SKM-1 (cell line): Measurements from ENCODE around the gene KCNQ1OT1.

Experiments
- DNase-seq: peaks from one replicate; lab custom pipeline; 2025; ENCODE audit not compliant: unreplicated experiment; lab: John Stamatoyannopoulos, UW

Gene KCNQ1OT1

GRCh38 chr11:2737226-2737590 lies 37.4 kb upstream of the KCNQ1OT1 start:
- DNase-seq = no peak

GRCh38 chr11:2736577-2737225 lies 36.9 kb upstream of the KCNQ1OT1 start:
- no peak for DNase-seq

GRCh38 chr11:2735053-2735589 lies 35.3 kb upstream of the KCNQ1OT1 start:
- DNase-seq = no peak

DNA sequence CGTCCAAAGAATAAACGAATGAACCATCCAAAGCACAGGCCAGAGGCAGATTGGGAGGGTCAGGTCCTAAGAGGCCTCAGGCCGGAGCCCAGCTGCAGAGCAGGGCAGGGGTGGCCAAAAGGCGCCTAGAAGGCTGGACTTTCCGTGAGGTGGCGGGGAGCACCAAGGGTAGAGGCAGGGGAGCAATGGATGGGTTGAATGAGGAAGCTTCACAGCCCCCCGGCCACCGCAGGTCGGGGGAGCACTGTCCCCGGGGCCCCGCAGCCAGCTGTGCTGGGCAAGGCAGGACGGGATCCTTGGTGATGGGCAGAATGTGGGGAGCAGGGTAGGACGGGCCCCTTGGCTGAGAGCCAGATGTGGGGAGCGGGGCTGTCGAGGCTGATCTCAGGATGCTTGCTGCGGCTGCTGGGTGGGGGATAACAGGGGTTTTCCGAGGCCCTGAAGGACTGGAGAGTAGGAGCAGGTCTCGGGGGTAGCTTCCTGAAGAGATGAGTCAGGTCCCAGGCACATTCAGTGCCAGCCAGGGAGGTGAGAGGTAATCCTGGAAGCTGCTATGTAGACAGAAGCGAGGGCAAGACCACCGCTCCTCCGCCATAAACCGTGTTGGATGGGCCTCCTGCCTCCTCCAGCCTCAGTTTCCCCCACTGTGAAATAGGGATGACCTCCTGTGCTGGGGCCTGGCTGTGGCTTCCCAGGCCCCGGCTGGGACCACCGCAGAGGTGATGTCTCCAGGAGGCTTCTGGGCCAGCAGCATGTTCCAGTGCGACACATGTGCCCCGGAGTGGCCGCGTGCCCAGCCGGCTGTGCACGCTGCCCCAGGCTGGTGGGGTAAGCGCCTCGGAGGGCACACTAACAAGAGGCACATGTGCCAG lies 34.6 kb upstream of the KCNQ1OT1 start:
- no peak for DNase-seq

DNA sequence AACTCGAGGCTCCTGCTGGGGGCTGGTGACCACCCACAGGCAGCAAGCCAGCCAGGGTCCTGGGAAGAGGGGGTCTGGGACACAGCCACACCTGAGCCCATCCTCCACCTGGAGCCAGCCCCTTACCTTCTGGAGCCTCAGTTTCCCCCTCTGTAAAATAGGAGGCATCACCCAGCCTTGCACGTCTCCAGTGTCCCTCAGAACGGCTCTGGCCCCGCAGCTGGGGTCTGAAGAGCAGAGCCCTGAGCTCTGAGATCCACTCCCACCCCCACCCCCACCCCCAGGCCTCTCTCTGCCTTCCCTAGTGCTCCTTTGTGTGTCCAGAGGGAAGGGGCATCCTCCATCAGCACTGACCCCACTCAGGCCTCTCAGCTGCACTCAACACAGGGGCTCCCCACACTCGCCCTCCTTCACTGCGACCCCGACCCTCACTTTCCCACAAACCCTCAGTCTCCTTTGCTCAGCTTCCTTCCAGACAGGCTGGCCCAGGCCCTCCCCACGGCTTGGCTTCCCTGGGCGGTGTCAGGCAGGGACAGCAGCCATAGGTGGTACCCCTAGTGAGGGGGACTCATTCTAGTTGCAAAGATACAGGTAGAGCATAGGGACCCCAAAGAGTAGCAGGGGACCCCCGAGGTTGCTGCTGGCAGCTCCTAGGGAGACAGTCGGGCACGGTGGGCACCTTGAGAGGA lies 33.3 kb upstream of the KCNQ1OT1 start:
- DNase-seq = no peak

GRCh38 chr11:2732261-2732939 lies 32.6 kb upstream of the KCNQ1OT1 start:
- DNase-seq = no peak

DNA sequence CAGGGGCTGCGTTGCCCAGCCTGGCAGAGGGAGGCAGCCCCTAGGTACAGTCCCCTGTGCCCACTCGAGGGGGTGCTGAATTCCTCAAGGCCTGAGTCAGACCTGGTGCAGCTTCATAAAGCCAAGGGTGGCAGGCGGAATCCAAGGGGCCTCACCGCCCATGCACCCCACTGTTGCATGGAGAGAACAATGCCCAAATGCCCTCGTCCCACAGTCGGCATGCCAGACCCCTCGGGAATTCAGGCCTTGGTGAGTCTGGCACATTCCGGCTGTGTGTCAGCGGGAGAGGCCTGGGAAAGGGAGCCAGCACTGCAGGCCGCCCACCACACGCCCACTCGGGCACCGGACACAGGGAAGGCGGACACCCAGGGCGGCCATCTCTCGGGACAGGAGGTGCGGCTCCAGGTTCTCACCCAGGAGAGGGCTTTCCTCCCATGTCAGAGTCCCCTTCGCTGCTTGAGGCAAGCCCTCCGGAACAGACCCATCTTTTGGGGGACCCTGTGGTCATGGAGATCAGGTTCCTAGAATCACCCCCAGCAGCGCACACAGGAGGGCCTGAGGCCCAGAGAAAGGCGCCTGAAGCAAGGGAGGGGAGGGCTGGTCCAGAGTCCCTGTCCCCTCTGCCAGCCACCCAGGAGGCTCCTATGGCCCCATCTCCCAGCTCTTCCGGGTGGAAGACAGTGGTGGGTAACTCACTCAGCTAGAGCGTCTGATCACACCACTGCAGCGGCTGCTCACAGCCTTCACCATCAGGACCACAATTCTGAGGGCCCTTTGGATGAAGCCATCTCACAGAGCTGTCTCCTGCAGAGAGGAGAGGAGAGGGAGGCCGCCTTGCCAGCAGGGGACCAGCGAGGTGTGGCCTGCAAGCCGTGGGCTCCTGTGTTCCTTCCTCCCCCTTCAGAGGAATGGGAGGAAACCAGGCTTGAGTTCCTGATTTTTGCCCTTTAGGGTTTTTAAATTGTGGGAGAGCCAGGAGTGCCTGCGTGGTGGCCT lies 31.6 kb upstream of the KCNQ1OT1 start:
- DNase-seq = no peak

DNA sequence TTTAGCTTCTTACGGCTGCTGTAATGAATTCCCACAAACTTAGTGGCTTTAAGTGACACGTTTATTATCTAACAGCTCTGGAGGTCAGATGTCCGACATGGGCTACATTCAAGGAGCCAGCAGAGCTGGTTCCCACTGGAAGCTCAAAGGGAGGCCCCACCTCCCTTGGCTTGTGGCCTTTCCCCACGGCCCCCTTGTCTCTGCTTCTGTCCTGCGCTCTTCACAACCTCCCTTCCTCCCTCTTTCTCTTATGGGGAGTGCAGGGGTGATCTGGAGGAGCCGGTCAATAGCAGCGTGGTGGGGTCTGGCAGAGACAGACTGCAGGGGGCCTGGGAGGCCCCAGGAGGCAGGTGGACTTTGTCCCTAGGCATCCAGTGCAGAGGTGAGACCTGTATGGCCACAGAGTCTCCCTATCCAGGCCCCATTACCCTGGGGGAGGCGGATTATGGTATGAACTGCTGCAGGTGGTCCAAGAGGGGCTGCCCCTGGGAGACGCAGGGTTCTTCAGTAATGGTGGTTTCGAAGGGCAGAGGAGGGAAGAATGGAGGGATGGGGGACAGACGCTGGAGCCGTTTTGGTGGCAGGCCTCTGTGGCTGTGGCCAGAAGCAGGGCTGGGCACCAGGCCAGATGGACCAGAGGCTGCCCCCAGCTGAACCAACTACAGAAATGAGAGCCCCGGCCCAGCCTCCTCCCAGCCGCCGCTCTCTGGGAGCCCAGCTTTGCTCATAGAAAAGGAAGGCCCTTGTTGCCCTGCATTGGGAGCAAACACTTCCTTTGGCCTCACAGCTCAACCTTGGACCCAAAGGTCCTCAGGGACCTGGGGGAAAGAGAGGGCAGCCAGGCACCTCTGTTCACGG lies 30.7 kb upstream of the KCNQ1OT1 start:
- DNase-seq = no peak

- DNase-seq = no peak
Measured at GRCh38 chr11:2729841-2730240, 30.0 kb upstream of the KCNQ1OT1 start.

DNA sequence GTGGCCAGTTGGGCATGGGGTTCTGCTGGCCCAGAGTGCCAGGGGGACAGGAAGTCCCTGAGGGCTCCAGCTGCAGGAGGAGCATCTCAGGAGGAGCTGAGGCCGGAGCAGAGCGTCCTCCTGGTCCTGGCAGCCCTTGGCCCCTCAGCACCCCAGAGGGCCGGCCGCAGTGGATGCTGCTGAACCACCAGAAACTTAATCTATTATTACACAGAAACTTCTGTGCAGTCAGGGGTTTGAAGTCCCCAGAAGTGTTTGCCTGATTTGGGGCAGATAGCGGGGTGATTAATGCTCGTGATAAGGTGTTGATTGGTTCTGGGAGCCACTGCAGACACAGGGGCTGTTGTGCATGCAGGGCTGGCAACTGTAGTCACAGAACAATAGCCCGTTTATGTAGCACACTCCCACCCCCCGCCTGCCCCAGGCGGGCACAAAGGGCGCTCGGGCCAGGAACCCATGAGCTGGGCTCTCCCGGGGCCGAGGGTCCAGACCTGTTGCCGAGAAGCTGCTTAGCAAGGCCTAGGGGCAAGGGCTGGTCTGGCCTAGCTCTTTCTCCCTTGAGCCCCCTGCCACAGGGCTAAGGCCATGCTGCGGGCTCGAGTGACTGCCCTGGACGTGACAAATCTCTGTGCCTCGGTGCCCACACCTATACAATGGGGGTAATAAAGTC lies 29.0 kb upstream of the KCNQ1OT1 start:
- DNase-seq = no peak

DNA sequence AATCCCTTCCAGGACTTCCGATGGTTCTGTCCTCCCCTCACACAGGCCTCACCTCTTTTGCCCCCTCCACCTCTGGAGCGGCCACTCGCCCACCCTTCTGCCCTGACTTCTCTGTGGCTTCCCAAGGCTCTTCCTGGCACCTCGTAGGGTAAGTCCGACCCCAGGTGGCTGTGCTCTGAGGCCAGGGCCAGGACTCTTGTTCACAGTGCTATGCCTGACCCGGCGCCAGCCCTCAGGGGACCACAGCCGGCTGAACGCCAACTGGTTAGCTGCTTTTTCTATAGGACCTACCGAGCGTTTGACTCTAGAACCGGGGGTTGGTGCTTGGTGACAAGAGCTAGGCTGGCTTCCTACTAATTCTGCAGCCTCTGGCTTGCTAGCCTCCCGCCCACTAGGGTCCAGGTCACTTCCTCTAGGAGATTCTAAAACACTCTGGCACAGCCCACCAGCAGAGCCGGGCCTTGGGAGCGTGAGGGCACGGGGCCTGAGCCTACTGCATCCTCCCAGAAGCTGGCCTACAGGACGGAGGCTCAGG lies 28.4 kb upstream of the KCNQ1OT1 start:
- no peak for DNase-seq

DNA sequence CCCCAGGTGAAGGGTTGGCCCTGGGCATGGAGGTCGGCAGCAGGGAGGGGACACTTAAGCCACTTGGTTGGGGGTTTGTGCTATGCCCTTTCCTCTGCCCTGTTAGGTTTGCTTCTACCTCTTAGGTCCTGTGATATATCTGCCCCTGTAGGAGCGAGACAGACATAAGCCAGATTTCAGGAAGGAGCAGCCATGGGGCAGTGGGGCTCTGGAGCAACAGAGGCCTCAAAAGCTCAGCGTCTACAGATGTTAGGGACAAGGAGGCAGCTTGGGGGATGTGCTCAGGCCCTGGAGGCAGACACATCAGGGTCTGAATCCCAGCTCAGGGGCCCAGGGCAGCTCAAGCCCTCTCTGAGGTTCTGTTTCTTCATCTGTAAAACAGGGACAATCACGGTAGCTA lies 27.2 kb upstream of the KCNQ1OT1 start:
- DNase-seq = no peak

- no peak for DNase-seq
Measured at GRCh38 chr11:2725368-2726300, 25.8 kb upstream of the KCNQ1OT1 start.

GRCh38 chr11:2724653-2725367 lies 25.0 kb upstream of the KCNQ1OT1 start:
- DNase-seq = no peak

DNA sequence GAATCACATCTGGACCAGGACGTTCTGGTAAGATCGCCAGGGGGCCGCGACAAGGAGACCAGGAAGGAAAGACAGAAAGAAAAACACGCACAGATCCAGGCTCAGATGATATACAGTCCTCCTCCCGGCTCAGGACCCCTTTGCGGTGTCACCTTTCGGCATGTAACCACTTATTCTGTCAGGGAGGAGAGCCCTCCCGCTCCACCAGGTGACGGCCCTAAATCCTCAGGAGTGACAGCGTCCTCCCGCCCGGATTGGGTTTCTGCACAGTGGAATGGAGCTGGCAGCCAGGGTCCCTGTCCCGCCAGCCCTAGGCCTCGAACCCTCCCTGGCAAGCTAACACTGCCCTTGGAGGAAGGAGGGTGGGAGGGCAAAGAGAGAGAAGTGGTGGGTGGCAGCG lies 24.3 kb upstream of the KCNQ1OT1 start:
- no peak for DNase-seq

DNA sequence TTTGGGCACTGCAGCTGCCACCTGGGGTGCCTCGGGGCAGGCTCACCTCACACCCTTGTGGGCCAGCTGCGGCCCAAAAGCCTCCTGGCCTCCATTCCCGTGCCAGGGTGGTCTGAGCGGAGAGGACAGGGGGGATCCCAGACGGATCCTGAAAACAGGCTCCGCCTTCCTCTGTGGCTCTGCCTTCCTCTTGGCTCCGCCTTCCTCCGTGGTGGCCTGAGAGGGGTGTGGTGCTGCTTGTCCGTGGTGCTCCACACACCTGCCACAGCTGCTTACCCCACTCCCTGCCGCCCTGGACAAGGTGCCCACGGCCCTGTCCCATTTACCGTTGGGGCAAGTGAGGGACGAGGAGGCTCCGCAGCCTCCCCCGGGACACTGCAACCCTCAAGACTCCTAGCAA lies 23.2 kb upstream of the KCNQ1OT1 start:
- no peak for DNase-seq
